ENCODE data around the gene SPEF2.

SPEF2 gene

GRCh38 chr5:35672995-35673394 is 55.3 kb downstream of the SPEF2 start:
- Mint-ChIP-seq H3K4me3 (no peak overlapping the region), H3K4me1 (peaks cover 13% of the 10 kb centered on the region), H3K27ac (peak overlapping the region in 1 of 3 experiments; percentile 61), H3K27me3 (ENCODE audit: low read depth) (no peaks in the 10 kb centered on the region), H3K36me3 (ENCODE audit: low read depth) (peaks cover 5% of the 10 kb centered on the region), H3K9me3 (no peaks in the 10 kb centered on the region)
- no peak for TF ChIP-seq CTCF (IDR thresholded peaks at IDR 0.05; ENCODE audit: unreplicated experiment in 3 of 3)

DNA sequence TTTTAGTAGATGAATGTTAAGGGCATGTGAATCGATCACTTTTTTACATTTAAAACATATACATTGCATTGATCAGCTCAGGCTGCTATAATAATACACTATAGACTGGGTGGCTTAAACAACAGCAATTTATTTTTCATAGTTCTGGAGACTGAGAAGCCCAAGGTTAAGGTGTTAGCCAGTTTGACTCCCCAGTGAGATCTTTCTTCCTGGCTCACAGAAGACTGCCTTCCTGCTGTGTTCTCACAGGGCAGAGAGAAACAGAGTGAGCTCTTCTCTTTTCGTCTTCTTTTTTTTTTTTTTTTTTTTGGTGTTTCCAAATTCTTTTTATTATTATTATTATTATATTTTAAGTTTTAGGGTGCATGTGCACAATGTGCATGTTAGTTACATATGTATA is 56.4 kb downstream of the SPEF2 start:
- Mint-ChIP-seq H3K36me3 (ENCODE audit: low read depth) (no peaks in the 10 kb centered on the region), H3K27me3 (ENCODE audit: low read depth) (no peaks in the 10 kb centered on the region)
- no peak for TF ChIP-seq CTCF (IDR thresholded peaks at IDR 0.05; ENCODE audit: unreplicated experiment in 3 of 3)

DNA sequence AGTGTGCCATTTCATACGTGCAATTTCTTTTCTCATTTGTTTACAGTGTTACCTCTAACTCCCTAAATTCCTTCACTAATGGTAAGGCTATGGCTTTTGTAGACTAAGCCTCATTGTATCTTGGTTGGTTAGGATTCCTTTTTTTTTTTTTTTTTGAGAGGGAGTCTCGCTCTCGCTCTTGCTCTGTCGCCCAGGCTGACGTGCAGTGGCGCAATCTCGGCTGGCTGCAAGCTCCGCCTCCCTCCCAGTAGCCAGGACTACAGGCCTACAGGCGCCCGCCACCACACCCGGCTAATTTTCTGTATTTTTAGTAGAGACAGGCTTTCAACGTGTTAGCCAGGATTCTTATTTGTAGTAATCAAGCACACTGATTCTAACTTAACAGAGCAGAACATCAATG is 57.7 kb downstream of the SPEF2 start:
- no peaks in the 10 kb centered on the region for H3K27me3 Mint-ChIP-seq (ENCODE audit: low read depth)
- no peak overlapping the region for H3K4me3 Mint-ChIP-seq

More for the DNA sequence above, 56.4 kb downstream of the SPEF2 start:
- Mint-ChIP-seq H3K9me3 (no peaks in the 10 kb centered on the region), H3K4me3 (no peak overlapping the region), H3K4me1 (peaks cover 13% of the 10 kb centered on the region), H3K27ac (no peak overlapping the region)

GRCh38 chr5:35677878-35678277 is 60.2 kb downstream of the SPEF2 start:
- no peaks in the 10 kb centered on the region for H3K9me3 Mint-ChIP-seq
- H3K4me3 Mint-ChIP-seq, result no peak overlapping the region
- TF ChIP-seq CTCF (IDR thresholded peaks at IDR 0.05; ENCODE audit: unreplicated experiment in 3 of 3), result no peak
- no peaks in the 10 kb centered on the region for H3K36me3 Mint-ChIP-seq (ENCODE audit: low read depth)
- H3K27me3 Mint-ChIP-seq (ENCODE audit: low read depth), result no peaks in the 10 kb centered on the region
- no peak overlapping the region for H3K27ac Mint-ChIP-seq
- H3K4me1 Mint-ChIP-seq, result peaks cover 6% of the 10 kb centered on the region

More for the DNA sequence above, 57.7 kb downstream of the SPEF2 start:
- H3K4me1 Mint-ChIP-seq, result peaks cover 13% of the 10 kb centered on the region
- no peak overlapping the region for H3K27ac Mint-ChIP-seq
- no peaks in the 10 kb centered on the region for H3K36me3 Mint-ChIP-seq (ENCODE audit: low read depth)
- TF ChIP-seq CTCF (IDR thresholded peaks at IDR 0.05; ENCODE audit: unreplicated experiment in 3 of 3), result no peak
- no peaks in the 10 kb centered on the region for H3K9me3 Mint-ChIP-seq

GRCh38 chr5:35678661-35679060 is 61.0 kb downstream of the SPEF2 start:
- H3K9me3 Mint-ChIP-seq, result no peaks in the 10 kb centered on the region
- no peak overlapping the region for H3K4me3 Mint-ChIP-seq
- H3K27ac Mint-ChIP-seq, result no peak overlapping the region
- no peaks in the 10 kb centered on the region for H3K27me3 Mint-ChIP-seq (ENCODE audit: low read depth)
- H3K4me1 Mint-ChIP-seq, result no peaks in the 10 kb centered on the region
- no peaks in the 10 kb centered on the region for H3K36me3 Mint-ChIP-seq (ENCODE audit: low read depth)
- TF ChIP-seq CTCF (IDR thresholded peaks at IDR 0.05; ENCODE audit: unreplicated experiment in 3 of 3), result no peak

- Mint-ChIP-seq H3K4me1 (no peaks in the 10 kb centered on the region), H3K4me3 (no peak overlapping the region), H3K36me3 (ENCODE audit: low read depth) (no peaks in the 10 kb centered on the region), H3K27ac (no peak overlapping the region), H3K27me3 (ENCODE audit: low read depth) (no peaks in the 10 kb centered on the region), H3K9me3 (no peaks in the 10 kb centered on the region)
- no peak for TF ChIP-seq CTCF (IDR thresholded peaks at IDR 0.05; ENCODE audit: unreplicated experiment in 3 of 3)
Measured at GRCh38 chr5:35679357-35679756, 61.7 kb downstream of the SPEF2 start.
